Loucy (cell line): ENCODE results near the gene ULBP1.

ENCODE experiments used
- CTCF ChIP-seq: fragments of 200-600 bp; sonication (generic); conservative IDR thresholded peaks from 2 replicates; pipeline ENCODE4 v1.5.1; 2014; ENCODE audit warnings: mild to moderate bottlenecking, antibody characterized with exemption, low read length
- EZH2phosphoT487 ChIP-seq: fragments of 200-600 bp; IDR thresholded peaks from 2 replicates; pipeline ENCODE4 v1.6.1; 2018; ENCODE audit warnings: antibody characterized with exemption, mild to moderate bottlenecking, moderate library complexity, borderline replicate concordance

DNA sequence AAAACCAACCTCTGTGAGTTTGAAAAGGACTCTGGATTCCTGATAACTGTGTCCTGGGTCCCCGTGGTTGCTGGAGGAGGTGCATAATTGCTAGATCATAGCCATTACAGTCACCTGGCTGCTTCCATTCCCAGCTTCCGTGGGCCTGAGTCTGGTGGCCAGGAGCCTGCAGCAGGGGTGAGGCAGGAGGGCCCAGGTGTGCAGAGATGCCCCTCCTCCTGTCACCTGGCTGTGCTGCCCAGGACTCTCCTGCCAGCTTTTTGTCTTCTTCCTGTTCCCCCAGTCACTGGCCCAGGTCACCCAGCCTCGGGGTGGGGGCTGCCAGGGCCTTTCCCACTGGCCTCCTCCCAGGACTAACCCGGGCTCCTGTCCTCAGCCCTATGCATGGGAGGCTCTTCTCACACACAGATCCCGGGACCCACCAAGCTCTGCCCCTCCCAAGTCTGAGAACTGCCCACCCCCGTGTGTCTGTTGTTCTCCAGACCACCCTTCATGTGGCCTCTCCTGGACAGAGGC is 31.6 kb downstream of the ULBP1 start:
- TF ChIP-seq CTCF: no peak
- no peak for TF ChIP-seq EZH2phosphoT487
